HG03432 (cell line): ENCODE data around the gene BNIP5.

Experiments used
- ATAC-seq: cut with Tn5 transposase; IDR thresholded peaks from one replicate; pipeline ENCODE4 v1.9.1; 2021; ENCODE audit warnings: mild to moderate bottlenecking, moderate library complexity; ENCODE audit not compliant: unreplicated experiment

The BNIP5 gene

GRCh38 chr6:36301085-36301658, 35.5 kb downstream of the BNIP5 start:
- no peak for ATAC-seq

DNA sequence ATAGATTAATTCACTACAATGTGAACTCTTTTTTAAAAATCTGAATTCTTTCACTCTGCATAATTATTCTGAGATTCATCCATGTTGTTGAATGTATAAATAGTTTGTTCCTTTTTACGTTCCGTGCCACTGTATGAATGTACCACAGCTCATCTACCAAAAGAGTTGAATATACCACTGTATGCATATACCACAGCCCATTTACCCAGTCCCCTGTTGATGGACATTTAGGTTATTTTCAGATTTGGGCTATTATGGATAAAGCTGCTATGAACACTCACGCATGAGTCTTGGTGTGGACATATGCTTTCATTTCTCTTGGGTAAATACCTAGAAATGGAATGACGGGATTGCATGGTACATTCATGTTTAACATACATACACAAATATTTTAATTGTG, 38.7 kb downstream of the BNIP5 start:
- ATAC-seq, result no peak

DNA sequence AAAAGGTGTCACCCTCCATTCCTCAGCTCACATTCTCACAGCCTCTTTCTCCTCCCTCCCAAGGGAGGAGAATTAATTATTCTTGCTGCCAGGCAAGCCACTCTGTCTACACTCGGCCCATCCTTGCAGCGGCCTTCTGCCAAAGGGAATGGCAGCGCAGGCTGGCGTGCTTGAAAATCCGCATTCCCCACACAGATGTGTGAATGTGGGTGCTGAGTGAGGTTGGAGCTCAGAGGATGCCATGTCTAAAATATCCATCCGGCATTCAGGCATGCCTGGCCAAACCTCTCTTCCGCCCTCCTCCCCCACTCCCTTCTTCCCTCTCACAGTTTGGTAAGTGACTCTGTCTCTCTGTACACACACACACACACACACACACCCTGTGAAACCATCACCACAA, 39.2 kb downstream of the BNIP5 start:
- no peak for ATAC-seq

- no peak for ATAC-seq
These were observed 39.6 kb downstream of the BNIP5 start for GRCh38 chr6:36297051-36297450.

- ATAC-seq, result no peak
These were observed 40.4 kb downstream of the BNIP5 start for GRCh38 chr6:36296240-36296639.

DNA sequence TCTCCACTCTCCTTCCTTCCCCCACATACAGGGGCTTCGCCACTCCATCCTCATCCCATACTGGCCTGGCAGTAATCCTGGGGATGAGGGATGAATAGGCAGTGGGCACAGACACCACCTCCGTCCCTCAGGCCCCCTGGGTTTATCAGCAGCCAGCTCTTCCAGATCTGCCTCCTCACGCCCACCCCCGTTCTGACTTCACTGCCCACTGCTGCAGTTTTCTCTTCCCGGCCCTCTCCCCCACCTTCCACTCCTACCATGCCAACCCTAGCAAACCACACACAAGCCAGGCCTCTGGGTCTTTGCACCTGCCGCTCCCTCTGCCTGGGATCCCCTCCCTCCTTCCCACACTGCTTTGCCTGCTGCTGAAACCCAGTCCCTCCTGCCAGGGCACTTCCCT, 44.5 kb downstream of the BNIP5 start:
- no peak for ATAC-seq

DNA sequence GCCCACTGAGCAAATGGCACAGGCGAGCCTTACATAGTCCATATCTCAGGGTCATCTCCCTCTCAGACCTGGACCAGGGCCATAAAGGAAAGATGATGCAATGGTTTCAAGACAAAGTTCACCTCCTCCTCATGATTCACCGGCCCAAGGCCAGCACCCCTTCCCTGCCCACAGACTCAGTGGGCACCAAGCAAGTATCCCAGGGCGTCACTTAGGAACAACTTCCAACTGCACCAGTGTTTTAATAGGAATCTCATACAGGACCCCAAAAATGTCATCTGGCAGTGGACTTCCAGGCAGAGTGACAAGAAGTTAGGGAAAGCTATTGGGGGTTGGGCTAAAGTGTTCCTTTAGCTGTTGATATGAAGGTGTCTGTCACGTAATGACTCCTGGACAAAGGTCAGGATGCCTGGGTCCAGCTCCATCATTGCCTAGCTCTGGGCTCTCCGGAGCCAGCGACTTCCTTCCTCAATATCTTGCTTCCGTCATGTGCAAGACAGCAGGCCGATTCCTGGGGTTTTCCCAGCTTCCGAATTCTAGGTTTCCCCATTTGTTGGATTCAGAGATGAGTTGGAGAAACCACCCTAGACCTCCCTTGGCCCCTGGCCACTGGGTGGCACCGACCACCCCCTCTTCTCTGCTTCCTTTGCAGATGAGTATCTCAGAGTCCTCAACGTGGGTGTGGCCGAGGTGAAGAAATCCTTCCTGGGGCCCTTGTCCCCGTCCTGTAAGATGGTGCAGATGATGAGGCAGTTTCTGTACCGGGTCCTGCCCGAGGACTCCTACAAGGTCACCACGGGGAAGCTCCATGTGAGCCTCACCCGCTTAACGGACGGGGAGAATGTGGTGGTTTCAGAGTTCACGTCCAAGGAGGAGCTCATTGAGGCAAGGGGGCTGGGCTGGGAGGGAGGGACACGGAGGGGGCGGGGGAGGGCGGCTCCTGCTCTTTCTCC, 45.7 kb downstream of the BNIP5 start:
- no peak for ATAC-seq

DNA sequence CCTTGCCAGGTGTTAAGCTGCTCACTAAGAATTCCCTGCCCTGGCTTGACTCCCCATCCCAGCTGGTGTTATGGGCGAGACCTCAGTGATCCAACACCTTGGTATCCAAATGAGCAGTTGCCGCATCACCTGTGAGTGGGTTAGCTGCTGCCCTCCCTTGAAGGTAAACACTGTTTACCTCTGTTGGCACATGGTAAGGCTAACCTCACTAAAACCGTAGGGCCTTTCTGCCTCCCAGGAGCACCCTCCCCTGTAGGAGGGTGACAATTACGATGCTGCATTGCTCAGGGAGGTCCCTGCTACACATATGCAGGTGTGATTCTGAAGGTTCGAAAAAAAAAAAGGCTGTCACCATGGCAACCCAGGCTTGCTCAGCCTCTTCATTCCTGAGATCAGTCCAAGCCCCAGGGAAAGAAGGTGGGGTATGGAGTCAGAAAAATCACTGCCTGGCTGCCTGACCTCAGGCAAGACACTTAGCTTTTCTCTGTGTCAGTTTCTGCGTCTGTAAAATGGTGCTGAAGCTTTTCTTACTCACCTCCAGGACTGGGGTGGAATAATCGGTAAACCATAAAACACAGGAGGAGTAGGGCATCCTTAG, 47.3 kb downstream of the BNIP5 start:
- no peak for ATAC-seq

DNA sequence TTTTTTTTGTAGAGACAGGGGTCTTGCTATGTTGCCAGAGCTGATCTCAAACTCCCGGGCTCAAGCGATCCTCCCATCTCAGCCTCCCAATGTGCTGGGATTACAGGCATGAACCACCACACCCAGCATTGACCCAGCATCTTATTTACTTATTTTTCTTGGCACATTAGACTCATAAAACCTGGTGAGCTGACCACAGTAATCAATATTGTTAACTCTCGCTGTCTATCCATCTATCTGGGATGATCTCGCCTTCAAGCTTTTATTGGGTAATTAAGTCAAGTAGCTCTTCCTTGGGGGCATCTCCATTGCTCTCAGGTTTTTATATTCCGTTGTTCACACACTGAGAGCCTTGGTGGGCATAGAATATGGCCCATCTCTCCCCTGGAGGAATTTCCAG, 49.8 kb downstream of the BNIP5 start:
- no peak for ATAC-seq

DNA sequence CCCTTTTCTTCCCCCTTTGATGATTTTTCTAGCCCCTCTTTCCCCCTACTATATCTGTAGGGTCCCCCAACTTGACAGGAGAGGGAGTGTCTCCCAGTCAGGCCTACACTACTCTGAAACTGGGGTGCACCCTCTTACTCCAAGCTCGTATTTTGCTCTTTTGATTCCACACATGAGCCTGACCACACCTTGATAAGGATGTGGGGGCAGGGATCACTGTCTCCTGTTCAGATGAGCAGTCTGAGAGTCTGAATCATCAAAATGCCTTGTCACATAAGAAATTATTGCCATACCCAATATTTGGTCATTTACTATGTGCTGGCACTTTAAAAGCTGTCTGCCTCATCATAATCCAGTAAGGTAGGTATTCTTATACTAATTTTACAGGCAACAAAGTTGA, 50.9 kb downstream of the BNIP5 start:
- no peak for ATAC-seq

- ATAC-seq, result no peak
These were observed 51.5 kb downstream of the BNIP5 start for GRCh38 chr6:36285187-36285671.

DNA sequence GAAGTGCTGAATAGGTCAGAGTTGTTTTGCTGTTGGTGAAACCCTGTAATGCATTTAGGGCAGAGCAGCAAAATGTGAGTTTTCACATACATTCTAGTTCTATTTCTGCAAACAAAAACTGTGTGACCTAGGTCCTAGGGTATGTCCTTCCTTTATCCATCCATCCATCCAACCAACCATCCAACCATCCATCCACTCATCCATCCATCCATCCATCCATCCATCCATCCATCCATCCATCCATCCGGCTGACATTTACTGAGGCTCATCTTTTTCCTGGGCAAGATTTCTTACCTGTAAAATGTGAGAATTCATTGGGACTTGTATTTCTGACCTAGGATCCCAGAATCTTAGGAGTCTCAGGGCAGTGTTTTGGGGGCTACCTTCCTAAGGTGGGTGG, 52.3 kb downstream of the BNIP5 start:
- no peak for ATAC-seq

GRCh38 chr6:36283608-36284007, 53.1 kb downstream of the BNIP5 start:
- no peak for ATAC-seq

GRCh38 chr6:36280983-36281382, 55.7 kb downstream of the BNIP5 start:
- ATAC-seq, result no peak

- ATAC-seq, result no peak
These were observed 56.2 kb downstream of the BNIP5 start for GRCh38 chr6:36280467-36280866.

GRCh38 chr6:36277946-36278470, 58.7 kb downstream of the BNIP5 start:
- ATAC-seq, result no peak

GRCh38 chr6:36276581-36277536, 59.8 kb downstream of the BNIP5 start:
- ATAC-seq, result no peak

DNA sequence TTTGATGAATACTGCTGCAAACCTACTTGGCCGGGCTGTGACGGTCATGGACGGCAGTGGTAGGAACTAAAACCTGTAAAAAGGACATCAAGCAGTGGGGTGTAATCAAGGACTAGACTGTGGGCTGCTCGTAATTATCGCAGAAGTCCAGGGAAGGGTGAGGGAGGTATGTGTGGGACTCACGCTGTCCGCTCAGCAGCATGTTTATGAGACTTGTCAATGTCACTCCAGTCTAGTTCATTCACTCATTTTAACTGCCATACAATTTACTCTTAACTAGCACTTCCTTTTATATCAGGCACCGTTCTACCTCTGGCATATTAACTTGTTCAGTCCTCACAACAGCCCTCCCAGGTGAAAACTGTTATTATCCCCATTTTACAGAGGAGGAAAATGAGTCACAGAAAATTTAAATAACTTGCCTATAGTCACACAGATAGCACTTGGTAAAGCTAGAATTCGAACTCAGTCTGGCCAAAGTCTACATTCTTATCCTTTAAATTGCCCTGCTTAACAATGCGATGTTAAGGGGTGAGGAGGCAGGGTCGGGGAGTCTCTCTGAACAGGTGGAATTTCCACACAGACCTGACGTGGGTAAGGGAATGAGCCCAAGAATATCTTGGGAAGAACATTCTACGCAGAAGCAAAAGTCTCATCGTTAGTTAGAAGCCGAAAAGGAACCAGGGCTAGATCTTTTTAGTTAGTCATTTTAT, 62.7 kb downstream of the BNIP5 start:
- no peak for ATAC-seq

DNA sequence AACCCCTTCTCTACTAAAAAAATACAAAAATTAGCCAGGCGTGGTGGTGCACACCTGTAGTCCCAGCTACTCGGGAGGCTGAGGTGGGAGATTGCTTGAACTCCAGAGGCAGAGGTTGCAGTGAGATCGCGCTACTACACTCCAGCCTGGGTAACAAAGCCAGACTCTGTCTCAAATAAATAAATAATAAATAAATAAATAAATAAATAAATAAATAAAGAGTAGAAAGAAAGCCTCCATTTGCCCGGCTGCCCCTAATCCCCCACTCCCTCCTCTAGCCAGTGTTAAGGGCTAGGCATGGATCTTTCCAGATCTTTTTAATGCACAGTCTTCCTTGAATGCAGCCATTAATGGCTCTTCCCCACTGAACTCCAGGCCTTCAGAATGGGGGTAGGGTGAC, 63.6 kb downstream of the BNIP5 start:
- no peak for ATAC-seq

- no peak for ATAC-seq
These were observed 64.5 kb downstream of the BNIP5 start for GRCh38 chr6:36272234-36272633.
